HG02885 (cell line): ENCODE measurements around the gene C1S.
A peak's percentile ranks its signal among the peaks of the same experiment; 100 is the strongest.
"Not testable (repeated sequence)": the region's sequence is repeated elsewhere in the genome, so short reads cannot be mapped to it uniquely, and the experiment has no call there.

ENCODE experiments used
- ATAC-seq: cut with Tn5 transposase; IDR thresholded peaks from one replicate; pipeline ENCODE4 v1.9.1; 2021; ENCODE audit warnings: mild to moderate bottlenecking; ENCODE audit not compliant: unreplicated experiment, poor library complexity

C1S gene

DNA sequence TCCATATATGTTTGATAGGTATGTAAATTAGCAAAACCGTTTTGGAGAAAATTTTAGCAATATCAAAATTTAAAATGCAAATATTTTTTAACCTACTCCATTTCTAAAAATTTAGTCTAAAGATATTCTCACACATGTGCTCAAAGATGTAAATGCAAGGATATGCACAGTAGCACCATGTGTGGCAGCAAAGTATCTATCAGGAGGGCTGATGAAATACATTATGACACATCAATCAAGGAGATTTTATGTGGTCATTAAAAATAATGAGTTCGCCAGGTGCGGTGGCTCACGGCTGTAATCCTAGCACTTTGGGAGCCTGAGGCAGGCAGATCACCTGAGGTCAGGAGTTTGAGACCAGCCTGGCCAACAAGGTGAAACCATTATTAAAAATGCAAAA is 39.7 kb downstream of the C1S start:
- no peak for ATAC-seq

DNA sequence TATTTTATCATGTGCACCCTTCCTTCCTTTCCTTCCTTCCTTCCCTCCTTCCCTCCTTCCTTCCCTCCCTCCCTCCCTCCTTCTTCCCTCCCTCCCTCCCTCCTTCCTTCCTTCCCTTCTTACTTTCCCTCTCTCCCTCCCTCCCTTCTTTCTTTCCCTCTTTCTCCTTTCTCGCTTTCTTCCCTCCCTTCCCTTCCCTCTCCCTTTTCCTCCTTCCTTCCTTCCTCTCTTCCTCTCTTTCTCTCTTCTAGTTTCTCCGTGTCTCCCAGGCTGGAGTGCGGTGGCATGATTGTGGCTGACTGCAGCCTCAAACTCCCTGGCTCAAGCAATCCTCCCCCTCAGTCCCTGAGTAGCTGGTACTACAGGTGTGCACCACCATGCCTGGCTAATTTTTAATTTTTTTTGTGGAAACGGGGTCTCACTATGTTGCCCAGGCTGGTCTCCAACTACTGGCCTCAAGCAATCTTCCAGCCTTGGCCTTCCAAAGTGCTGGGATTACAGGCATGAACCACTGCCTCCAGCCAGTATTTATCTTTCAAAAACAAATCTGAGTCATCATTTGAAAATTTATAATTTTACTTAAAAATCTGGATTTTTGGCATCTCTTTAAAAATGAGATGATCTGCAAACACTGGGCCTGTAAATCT is 40.7 kb downstream of the C1S start:
- ATAC-seq: no peak

DNA sequence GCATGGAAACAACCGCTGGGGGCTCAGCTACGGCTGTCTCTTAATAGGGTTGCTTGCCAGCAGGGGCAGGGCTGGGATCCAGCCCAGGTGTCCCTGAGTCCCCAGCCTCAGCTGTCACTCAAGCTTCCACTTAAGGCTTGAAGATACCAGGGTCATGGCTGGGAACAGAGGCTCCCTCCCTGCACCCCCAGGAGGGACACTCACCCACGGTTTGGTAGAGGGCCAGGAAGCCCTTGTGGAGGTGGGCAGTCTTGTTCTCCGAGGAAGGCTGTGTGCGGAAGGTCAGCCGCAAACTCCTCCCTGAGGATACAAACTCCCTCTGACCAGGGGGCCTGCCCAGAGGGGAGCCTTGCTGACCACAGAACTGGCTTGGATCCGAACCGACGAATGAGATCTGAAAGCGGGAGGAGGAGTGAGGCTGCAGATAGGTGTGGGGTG is 41.2 kb downstream of the C1S start:
- ATAC-seq: no peak

DNA sequence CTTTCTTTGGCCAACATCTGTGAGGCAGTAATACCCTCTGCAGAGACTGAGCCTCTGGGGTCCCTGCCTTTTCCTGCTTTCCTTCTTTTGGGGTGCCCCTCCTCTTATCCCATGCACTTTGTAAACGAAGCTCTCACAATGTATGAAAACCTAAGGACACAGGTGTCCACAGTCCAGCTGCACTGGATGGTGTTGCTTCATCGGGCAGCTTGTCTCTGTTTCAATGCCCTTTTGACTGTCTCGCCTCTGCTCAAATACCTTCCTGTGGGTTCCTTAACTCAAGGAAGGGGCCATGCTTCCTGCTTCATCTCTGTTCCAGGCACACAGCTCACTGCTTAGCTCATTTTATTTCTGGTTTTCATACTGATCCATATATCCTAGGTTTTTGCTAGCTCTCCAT is 42.1 kb downstream of the C1S start:
- ATAC-seq: no peak

DNA sequence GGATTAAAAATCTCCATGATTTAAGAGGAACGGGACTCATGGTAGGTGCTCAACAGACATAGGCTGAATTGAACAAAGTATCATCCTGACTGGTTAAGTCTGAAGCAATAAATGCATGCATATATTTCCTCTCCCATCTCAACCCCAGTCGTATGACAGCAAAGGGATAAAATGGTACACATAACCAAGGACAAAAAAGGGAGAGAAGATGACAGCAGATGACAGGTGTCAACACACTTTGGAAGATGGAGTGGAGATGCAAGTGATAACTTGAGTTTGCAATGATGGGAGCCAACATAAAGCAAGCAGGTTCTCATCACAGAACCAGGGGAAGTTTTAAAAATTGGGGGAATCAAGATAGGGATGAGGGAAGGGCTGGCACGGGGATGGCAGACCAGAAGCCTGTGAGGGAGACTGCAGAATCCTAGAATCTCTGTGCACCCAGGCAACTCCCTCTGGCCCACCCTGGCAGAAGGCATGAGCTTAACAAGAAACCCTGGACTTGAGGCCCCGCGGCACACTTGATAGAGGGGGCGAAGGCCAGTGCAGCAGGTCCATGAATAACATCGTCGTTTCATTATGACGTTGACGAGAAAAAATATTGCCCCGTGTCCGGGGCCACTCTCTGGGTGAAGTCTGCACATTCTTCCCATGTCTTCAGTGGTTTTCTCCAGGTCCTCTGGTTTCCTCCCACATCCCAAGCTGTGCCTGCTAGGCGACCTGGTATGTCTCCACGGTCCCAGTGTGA is 43.5 kb downstream of the C1S start:
- ATAC-seq: no peak

DNA sequence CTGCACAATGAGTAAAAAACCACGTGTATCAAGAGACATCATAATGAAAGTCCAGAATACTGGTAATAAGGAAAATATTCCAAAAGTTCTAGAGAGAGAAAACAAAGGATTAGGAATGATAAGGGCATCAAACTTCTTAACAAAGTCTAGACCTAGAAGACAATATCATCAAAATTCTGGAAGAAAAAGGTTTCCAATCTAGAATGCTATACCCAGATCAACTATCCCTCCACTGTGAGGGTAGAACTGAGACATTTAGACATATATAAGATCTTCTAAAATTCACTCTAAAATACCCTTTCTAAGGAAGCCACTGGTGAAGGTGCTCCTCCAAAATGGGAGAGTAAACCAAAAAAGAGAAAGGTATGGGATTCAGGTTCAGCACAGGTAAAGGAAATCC is 45.6 kb downstream of the C1S start:
- no peak for ATAC-seq

DNA sequence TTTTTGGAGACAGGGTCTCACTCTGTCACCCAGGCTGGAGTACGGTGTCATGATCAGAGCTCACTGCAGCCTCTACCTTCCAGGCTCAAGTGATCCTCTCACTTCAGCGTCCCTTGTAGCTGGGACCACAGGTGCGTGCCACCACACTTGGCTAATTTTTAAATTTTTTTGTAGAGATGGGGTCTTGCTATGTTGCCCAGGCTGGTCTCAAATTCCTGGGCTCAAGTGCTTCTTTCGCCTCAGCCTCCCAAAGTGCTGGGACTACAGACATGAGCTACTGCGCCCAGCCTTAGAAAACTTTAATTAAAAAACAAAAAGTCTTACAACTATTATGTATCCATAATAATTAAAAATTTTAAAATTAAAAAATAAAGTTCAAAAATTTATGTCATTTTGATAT is 46.7 kb downstream of the C1S start:
- not testable (repeated sequence) for ATAC-seq

DNA sequence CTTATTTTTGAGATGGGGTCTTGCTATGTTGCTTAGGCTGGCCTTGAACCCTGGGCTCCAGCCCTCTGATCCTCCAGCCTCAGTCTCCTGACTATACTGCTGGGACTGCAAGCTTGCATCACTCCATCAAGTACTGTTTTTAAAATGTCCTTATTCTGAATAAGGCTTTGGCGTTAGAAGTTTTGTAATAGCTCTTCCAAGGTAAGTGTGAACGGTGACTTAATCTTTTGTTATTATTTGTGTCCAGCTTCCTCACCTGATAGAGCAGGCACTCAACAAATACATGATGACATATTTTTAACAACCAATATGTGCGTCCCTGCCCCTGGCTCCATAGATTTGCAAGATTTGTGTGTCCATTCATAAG is 47.1 kb downstream of the C1S start:
- ATAC-seq: no peak

DNA sequence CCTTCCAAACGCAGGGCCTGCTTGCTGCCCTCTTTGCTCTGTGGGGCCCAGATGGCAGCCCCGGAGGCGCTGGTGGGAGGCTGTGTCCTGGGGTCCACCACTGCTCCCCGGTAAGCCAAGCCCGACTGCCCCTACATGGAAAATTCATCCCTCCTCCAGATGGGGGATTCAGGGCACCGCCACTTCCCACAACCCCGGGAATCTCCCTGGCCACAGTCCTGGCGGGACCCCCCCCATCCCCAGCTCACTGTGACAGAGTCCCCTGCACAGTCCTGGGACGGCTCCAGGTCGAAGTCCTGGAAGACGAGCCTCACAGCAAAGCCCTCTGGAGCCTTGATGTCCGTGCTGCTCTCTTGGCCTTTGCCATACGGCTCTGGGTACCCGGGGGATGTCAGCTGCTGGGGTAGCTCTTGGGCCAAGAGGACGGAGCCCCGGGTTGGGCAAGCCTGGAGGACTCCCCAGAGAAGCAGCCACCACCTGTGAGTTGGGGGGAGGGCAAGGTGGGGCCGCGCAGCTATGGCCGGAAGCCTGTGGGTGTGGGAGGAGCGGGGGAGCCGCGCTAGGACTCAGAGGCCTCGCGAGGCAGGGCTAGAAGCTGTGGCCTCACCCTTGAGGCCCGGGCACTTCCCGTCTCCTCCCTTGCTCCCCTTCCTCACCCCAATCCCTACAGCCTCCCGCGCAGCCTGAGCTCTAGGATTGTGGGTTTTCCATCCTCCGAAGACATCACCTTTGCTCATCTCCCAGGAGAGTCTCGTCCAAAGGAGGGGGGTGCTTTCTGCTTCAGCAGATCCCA is 47.7 kb downstream of the C1S start:
- ATAC-seq: peak; percentile 93

DNA sequence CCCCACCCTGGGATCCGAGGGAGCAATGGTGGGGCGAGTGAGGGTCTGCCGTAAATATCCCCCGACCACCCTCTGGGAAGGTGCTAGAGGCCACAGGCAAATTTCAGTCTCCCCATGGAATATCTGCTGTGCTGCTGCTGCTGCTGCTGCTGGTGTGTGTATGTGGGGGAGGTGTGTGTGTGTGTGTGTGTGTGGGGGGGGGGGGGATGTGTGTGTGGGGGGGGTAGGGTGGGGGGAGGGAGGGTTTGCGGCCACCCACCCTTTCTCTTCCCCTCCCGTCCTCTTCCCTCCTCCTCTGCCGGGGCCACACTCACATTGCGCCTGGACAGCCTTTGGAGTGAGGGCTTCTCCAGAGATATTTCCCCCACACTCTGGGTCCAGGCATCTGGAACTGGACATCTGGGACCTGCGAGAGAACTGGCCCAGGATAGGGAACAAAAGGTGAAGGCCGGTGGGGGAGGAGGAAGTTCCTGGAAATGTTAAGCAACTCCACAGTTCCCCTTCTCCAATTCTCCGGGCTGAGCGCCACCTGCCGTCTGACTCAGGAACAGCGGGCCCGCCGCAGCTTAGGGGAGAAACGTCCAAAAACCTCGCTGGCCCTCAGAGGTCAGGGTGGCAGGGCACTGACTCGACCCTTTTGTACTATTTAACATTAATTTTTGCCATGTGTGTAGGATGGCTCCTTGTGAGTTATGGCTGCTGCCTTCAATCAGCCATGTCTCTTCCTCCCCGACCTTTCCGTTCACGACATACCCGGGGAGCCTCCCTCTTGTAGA is 48.5 kb downstream of the C1S start, which contains the start of gene C1RL:
Gene C1RL, minus strand, starts transcription at position 419 of the 776 bp plus-strand sequence. Its CDS starts 34 bp downstream, at position 385.
- peak; percentile 44 for ATAC-seq

DNA sequence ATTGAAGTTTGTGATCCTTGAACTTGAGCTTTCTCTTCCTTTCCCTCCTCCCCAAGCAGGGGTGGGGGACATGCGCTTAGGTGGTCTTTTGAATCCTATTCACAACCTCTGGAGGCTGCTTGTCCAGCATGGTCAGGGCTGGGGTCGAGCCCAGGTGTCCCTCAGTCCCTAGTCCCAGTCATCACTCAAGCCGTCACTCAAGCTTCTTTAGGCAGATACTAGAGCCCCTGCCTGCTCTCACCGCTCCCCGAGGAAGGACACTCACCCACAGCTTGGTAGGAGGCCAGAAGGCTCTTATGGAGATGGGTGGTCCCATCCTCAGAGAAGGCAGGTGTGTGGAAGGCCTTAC is 49.0 kb downstream of the C1S start:
- ATAC-seq: no peak

DNA sequence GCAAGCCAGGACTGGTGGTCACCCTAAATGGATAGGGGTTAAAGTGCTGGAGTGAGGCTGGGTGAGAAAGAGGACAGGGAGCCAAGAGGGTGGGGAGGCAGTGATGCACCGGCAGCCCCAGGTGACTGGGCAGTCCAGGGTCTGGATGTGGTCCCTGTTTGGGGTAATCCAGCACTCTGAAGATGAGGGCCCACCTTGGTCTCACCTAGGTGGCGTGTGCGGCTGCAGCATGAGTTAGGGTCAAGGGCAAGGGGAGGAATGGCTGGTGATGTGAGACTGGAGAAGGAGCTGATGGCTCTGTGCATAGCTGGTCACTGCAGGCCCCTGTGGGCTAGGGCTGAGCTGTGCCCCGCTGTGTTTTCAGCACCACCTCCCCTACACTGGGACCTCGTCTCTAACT is 50.1 kb downstream of the C1S start:
- ATAC-seq: no peak

DNA sequence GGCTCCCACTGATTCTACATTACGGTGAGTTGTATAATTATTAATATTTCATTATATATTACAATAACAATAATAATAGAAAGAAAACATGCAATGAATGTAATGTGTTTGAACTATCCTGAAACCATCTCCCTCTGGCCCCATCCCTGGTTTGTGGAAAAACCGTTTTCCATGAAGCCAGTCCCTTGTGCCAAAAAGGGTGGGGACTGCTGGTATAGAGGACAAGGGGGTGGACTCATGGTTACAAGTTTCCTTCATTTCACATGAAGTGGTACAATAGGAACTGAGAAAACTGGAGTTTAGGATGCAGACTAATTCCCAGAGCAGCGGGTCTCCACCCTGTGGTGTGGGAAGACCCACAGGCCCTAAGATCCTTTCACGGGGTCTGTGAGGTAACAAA is 51.5 kb downstream of the C1S start:
- no peak for ATAC-seq

DNA sequence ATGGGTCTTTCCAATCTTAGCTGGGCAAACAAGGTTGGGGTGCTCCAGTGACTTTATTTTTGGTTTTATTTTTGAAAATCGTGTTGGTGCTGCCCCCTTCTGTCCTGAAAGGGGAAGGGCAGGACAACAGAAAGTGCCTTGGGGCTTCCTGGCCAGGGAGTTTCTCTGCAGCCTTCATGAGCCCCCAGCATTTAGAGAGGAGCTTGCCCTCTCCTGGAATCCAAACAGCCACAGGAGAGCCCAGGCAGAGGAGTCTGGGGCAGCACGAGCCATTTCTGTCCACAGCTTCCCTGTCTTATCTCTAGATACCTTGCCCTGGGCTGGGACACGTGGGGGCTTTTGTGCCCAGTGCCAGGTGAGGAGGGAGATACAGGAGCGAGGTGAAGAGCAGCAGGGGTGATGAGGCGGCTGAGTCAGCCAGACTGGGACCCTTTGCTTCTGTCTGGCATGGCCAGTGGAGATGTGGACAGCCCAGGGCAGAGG is 52.9 kb downstream of the C1S start:
- ATAC-seq: no peak

DNA sequence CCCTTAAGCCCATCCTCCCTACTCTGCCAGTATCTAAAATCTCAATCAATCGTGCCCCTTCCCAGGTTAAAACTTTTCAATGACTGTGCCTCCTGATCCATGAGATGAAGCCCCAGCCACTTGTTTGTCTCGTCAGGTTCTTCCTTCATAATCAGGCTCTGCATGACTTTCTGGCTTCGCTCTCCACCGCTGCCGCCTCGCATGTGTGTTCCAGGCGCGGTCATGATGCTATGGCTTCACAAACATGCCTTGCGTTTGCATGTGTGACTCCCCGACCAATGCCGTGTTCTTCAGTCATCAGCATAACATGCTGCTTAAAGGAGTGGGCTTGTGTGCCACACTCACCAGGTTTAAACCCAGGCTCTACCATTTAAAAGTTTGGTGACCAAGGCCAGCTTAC is 53.5 kb downstream of the C1S start:
- no peak for ATAC-seq

DNA sequence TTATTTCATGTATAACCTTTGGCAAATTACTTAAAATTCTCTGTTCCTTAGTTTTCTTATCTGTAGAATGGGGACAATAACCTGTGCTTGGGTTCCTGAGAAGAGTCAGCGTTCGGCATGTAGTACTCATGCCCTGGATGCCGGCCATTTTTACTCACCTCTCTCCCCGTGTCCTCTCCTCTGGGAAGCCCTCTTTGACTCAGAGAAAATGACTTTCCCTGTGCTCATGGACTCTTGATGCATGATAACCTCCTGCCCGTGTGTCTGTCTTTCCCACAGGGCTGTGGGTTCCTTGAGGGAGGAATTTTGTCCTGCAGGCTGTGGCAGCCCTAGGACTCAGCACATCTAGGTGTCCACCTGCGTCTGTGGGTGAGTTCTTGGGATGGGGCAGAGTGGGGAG is 54.3 kb downstream of the C1S start:
- ATAC-seq: no peak

DNA sequence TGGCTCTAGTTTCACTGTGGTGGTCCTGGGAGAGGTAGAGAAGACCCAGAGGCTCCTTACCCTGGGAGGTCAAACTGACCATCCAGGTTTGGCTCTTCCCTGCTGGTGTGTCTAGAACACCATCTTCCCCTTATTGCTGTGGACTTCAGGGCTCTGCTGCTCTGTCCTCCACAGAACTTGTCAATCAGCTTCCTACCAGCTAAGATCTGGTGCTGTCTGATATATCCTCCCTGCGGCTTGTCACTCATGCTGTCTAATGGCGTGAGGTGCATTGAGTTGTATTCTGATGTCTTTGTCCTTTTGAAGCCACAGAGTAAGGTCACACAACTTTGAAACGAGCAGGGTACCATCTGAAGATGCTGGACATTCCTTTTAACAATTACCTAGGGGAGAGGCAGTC is 55.7 kb downstream of the C1S start:
- ATAC-seq: no peak

DNA sequence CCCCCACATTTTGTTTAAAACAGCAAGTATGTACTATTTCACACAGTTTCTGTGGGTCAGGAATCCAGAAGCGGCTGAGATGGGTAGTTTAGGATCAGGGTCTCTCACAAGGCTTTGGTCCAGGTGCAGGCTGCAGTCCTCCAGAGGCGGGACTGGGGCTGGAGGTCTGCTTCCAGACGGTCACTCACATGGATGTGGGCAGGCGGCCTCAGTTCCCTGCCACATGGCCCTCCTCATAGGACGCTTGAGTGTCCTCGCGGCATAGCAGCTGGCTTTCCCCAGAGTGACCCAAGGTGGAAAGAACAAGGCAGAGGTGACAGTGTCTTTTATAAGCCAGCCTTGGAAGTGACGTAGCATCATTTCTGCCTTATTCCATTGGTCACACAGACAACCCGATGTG is 56.4 kb downstream of the C1S start:
- no peak for ATAC-seq

DNA sequence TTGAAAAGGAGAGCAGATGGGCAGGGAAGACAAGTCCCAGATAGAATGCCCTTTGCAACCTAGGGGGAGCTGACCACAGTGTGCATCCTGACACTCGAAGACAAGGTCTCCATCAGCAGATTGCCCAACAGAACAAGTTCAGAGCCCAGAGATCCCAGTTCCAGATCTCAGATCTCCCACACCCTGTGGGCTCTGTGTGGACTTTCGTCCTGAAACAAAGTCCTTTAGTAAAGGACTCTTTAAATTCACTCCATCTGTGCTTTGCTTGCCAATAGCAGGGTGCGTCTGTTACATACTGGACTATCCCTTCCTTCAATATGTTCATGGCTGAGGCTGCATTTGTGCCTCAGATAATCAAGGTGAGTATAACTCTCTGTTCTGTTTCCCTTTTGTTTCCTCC is 57.2 kb downstream of the C1S start:
- ATAC-seq: no peak

DNA sequence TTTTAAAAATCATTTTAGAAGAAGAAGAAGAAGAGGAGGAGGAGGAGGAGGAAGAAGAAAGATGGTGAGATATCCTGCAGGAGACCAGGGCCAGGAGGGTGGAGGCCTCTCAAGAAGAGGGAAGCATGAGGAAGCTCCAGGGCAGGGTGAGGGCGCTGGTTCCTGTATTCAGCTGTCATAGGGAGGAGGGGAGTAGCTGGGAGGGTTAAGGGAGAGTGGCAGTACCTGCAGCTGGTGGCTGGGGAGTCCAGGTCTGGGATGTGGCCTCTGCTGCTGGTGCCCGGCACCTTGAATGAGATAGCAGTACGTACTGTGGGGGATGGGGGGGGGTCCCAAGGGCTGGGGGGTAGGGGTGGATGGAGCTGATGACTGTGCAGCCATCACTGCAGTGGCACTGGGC is 58.4 kb downstream of the C1S start:
- no peak for ATAC-seq

DNA sequence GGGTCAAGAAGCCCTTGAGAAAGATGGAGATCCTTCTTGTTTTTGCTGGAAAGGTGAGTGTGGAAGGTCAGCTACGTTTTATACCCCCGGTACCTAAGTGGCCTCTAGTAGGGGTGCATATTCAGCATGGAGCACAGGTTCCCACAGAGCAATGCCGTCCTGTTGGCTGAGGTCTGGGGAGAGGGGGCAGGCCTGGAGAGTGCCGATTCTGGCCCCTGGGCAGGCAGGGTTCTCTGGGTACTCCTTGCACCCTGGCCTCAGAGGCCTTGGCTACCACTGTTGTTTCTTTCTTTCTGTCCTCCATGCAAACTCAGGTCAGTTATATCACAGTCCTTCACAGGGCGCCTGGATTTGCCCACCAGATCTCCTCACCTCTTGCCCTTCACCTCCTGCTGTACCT is 59.6 kb downstream of the C1S start:
- ATAC-seq: no peak
